Prostate gland (tissue), 2 donors: Measurements from ENCODE around the gene PDK3.

Experiments
- CTCF ChIP-seq, 4 experiments: fragments of 200-600 bp in 2 of 4; fragments of 450-650 bp in 2 of 4; sonication (generic) in 2 of 4; IDR thresholded peaks; 1 replicate in 3 of 4; 2 replicates in 1 of 4; pipeline ENCODE4 v1.5.1; 2016 to 2019; ENCODE audit warnings: antibody characterized with exemption in 4 of 4, mild to moderate bottlenecking in 2 of 4, moderate library complexity in 2 of 4
- POLR2A ChIP-seq: fragments of 450-650 bp; IDR thresholded peaks from one replicate; pipeline ENCODE4 v1.6.1; 2016; ENCODE audit warnings: antibody characterized with exemption, mild to moderate bottlenecking
- POLR2AphosphoS5 ChIP-seq: sonication (generic); formaldehyde crosslinking; IDR thresholded peaks from one replicate; pipeline ENCODE4 v1.6.1; 2017; ENCODE audit warnings: antibody characterized with exemption

- TF ChIP-seq POLR2AphosphoS5 = no peak
- TF ChIP-seq POLR2A = no peak
- TF ChIP-seq CTCF (IDR thresholded peaks at IDR 0.05) = no peak
These were observed 102.1 kb downstream of the PDK3 start for GRCh38 chrX:24567169-24567568.
